ENCODE data around the gene PRKCE. TPM values are rescaled to one million over a fixed set of nuclear protein-coding genes. Genes with fewer than 3 reads are reported as not detected.

The PRKCE gene
- total RNA-seq, 1 donor from 2014 or later: 85.0 TPM

DNA sequence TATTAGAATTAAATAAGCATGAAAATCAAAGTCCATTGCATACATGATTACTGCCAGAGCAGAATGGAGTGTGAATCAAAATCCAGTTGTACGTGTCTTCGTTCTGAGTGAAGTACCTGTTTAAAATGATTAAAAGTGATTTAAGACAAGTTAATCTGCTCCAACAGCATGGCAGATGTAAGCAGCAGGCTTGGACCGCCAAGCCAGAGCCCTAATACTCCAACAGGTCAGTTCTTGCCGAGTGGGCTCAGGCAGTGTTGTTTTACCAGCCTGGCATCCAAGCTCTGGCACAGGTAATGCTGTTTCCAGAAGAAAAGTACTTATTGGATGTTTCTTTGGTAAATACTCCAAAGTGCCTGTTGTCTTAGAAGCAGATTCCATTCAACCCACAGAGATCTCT is 474.3 kb downstream of the PRKCE start:
- no peak for ATAC-seq
- no peaks in the 10 kb centered on the region for H3K9me3 ChIP-seq
- no peak for DNase-seq
- H3K4me3 ChIP-seq: no peak overlapping the region
- H3K36me3 ChIP-seq: no peaks in the 10 kb centered on the region
- TF ChIP-seq CTCF (IDR thresholded peaks at IDR 0.05): no peak
- intact Hi-C loops (cut with DNase I): no loop called here
- H3K27me3 ChIP-seq (ENCODE audit: low read depth): no peaks in the 10 kb centered on the region
- H3K4me1 ChIP-seq: peaks cover 13% of the 10 kb centered on the region
- H3K27ac ChIP-seq: no peak overlapping the region

GRCh38 chr2:46126571-46126970 is 475.1 kb downstream of the PRKCE start:
- no peak for DNase-seq
- ATAC-seq: no peak
- Histone ChIP-seq H3K36me3 (no peaks in the 10 kb centered on the region), H3K9me3 (no peaks in the 10 kb centered on the region), H3K4me1 (peaks cover 7% of the 10 kb centered on the region), H3K4me3 (no peak overlapping the region), H3K27me3 (ENCODE audit: low read depth) (no peaks in the 10 kb centered on the region), H3K27ac (no peak overlapping the region)
- intact Hi-C loops (cut with DNase I): no loop called here
- no peak for TF ChIP-seq CTCF (IDR thresholded peaks at IDR 0.05)

GRCh38 chr2:46127176-46127575 is 475.7 kb downstream of the PRKCE start:
- H3K27me3 ChIP-seq (ENCODE audit: low read depth): no peaks in the 10 kb centered on the region
- H3K4me3 ChIP-seq: no peak overlapping the region
- peaks cover under 1% of the 10 kb centered on the region for H3K36me3 ChIP-seq
- peaks cover under 1% of the 10 kb centered on the region for H3K4me1 ChIP-seq
- intact Hi-C loops (cut with DNase I): no loop called here
- ATAC-seq: no peak
- TF ChIP-seq CTCF (IDR thresholded peaks at IDR 0.05): no peak
- H3K27ac ChIP-seq: no peak overlapping the region
- no peaks in the 10 kb centered on the region for H3K9me3 ChIP-seq
- DNase-seq: no peak

GRCh38 chr2:46130511-46130910 is 479.0 kb downstream of the PRKCE start:
- DNase-seq (no peak), ATAC-seq (no peak)
- Histone ChIP-seq H3K9me3 (no peaks in the 10 kb centered on the region), H3K36me3 (peaks cover 7% of the 10 kb centered on the region), H3K4me3 (no peak overlapping the region), H3K4me1 (peaks cover 22% of the 10 kb centered on the region), H3K27ac (no peak overlapping the region), H3K27me3 (ENCODE audit: low read depth) (no peaks in the 10 kb centered on the region)
- TF ChIP-seq CTCF (IDR thresholded peaks at IDR 0.05): no peak
- intact Hi-C loops (cut with DNase I): no loop called here

GRCh38 chr2:46132996-46133395 is 481.5 kb downstream of the PRKCE start:
- no peak overlapping the region for H3K27ac ChIP-seq
- H3K9me3 ChIP-seq: no peaks in the 10 kb centered on the region
- no peak overlapping the region for H3K4me3 ChIP-seq
- intact Hi-C loops (cut with DNase I): no loop called here
- no peak for TF ChIP-seq CTCF (IDR thresholded peaks at IDR 0.05)
- H3K36me3 ChIP-seq: peaks cover 7% of the 10 kb centered on the region
- ATAC-seq (no peak), DNase-seq (no peak)
- no peaks in the 10 kb centered on the region for H3K27me3 ChIP-seq (ENCODE audit: low read depth)
- H3K4me1 ChIP-seq: peaks cover 35% of the 10 kb centered on the region
